HFF-Myc (cell line): ENCODE results near the gene MED14.

Experiments used
- DNase-seq: peaks from one replicate; pipeline ENCODE4 v3.0.0-alpha.2; 2011; ENCODE audit warnings: low read depth; ENCODE audit errors: extremely low read depth
- H3K4me3 ChIP-seq: replicated peaks from 2 replicates; pipeline ENCODE4 v1.5.1; 2011; ENCODE audit warnings: low read depth, mild to moderate bottlenecking, control low read depth, low read length
- TF ChIP-seq, protein P1 (sequence below): IDR thresholded peaks from 2 replicates; pipeline ENCODE4 v1.5.1; 2012; ENCODE audit warnings: mild to moderate bottlenecking, low read depth, low read length, control low read depth; ENCODE audit errors: missing control alignments

Gene MED14

DNA sequence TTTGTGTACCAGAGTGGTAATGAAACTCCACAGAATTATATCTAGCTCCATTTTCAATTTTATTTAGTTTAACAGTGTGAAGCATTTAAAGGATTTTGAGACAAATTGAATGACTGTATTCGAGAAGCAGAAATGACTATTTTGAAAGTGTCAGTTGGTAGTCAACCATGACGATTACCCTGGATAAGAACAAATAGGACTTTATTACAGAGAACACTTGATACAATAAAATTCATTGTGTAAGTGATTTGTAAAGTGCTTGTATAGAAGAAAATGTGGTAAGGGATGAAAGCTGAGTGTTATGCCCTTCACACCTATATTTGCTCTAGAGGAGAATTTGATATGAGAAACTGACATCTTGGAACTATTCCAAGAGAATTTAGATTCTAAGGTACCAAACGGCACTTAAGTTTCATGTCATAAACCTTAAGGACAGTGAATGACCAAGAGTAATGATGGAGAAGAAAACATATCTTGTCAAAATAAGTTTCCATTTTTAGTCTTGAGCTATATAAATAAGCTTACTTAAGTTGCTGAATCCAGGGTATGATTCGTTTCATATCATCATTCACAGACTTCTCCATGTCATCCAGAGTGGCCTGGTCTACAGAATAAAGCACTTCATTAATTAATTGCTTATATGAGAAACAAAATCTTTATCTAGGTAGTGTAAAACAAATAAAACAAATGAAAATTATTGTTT, 34.6 kb downstream of the MED14 start:
- no peak for DNase-seq
- no peak overlapping the region for H3K4me3 ChIP-seq
- TF ChIP-seq, protein P1, sequence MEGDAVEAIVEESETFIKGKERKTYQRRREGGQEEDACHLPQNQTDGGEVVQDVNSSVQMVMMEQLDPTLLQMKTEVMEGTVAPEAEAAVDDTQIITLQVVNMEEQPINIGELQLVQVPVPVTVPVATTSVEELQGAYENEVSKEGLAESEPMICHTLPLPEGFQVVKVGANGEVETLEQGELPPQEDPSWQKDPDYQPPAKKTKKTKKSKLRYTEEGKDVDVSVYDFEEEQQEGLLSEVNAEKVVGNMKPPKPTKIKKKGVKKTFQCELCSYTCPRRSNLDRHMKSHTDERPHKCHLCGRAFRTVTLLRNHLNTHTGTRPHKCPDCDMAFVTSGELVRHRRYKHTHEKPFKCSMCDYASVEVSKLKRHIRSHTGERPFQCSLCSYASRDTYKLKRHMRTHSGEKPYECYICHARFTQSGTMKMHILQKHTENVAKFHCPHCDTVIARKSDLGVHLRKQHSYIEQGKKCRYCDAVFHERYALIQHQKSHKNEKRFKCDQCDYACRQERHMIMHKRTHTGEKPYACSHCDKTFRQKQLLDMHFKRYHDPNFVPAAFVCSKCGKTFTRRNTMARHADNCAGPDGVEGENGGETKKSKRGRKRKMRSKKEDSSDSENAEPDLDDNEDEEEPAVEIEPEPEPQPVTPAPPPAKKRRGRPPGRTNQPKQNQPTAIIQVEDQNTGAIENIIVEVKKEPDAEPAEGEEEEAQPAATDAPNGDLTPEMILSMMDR = no peak

GRCh38 chrX:40698851-40699250, 36.5 kb downstream of the MED14 start:
- DNase-seq = no peak
- no peak overlapping the region for H3K4me3 ChIP-seq
- TF ChIP-seq, protein P1 = no peak

DNA sequence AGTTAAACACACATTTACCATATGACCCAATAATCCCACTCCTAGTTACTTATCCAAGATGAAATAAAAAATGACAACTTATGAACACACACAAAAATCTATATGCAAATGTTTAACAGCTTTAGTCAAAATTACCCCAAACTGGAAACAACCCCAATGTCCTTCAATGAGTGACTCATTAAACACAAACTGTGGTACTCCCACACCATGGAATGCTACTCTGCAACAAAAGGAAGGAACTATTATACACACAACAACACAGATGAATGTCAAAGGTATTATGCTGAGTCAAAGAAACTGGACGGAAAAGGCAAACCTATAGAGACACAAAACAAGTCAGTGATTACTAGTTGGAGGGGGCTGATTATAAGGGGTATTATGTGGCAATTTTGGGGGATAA, 40.5 kb downstream of the MED14 start:
- TF ChIP-seq, protein P1 = no peak
- no peak for DNase-seq
- no peak overlapping the region for H3K4me3 ChIP-seq

DNA sequence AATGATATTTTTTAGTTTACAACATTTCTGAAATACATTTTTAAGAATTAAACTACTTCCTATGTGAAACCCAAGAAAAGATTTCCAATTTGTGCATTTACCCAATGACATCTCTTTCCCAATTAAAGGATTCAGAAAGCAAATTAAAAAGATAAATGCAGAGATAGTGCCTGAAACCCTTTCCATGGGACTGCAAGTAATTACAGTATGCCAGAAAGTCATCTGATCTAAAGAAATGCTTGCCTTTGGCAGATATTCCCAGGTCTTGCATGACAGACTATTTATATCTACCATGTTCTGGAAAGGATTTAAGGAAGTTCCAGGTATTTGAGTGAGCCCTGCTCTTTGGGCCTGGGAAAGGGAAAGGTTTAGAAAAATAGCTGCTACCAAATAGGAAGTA, 46.4 kb downstream of the MED14 start:
- H3K4me3 ChIP-seq = no peak overlapping the region
- DNase-seq = no peak
- TF ChIP-seq, protein P1 = no peak

DNA sequence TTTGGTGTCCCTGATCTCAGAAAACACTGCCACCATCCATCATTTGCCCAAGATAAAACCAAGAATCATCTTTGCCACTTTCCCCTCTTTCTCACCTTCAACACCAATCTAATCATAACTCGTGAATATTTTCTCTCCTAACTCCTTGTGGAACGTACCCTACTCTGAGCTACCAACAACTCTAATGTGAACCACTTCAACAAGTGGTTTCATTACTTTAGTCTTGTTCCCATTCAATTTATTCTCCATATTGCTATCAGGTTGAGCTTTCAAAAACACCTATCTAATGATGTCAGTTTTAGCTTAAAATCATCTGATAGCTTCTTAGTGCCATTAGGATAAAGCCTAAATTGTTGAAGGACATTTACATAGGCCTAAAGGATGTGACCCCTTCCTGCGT, 48.2 kb downstream of the MED14 start:
- H3K4me3 ChIP-seq = no peak overlapping the region
- DNase-seq = no peak
- TF ChIP-seq, protein P1 = no peak

DNA sequence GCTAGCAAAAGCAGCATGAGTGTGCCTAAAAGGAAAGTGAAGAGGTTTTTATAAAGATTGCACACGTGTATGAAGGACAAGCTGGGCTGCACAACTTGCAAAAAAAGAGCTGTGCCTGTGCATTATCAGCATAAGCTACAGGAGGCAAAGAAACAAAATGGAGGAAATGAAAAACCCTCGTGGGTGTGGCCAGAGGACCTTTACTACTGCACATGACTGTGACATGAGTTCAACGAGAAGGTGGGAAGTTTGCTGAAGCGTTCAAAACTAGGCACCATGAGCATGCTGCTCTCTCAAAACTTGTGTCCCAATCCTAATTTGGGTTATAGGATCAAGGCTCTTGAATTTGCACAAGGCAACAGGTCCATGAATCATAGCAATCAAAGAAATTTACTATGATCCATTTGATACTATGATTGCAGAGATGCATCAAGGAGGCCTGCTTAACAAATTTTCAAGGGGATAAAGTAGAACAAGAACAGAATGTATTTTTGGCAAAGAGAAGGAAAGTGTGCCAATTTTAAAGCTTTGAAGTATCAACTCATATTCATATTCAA, 49.9 kb downstream of the MED14 start:
- no peak overlapping the region for H3K4me3 ChIP-seq
- DNase-seq = no peak
- TF ChIP-seq, protein P1 = no peak
